ENCODE measurements around the gene KCNH3.

GRCh38 chr12:49529414-49529813, 9.4 kb upstream of the KCNH3 start:
- no peak for TF ChIP-seq CTCF (IDR thresholded peaks at IDR 0.05)
- no peak for TF ChIP-seq EZH2 (IDR thresholded peaks at IDR 0.05)
- no peak for TF ChIP-seq EZH2phosphoT487 (IDR thresholded peaks at IDR 0.05)

All from neural progenitor cell (in vitro differentiated cells).